Activated T-cell treated with anti-CD3 and anti-CD28 coated beads, Interleukin-2, amount 50 U/mL, for 1 hour (primary cell): ENCODE data around the gene PPP2R5C.
"Not testable (repeated sequence)": the region's sequence is repeated elsewhere in the genome, so short reads cannot be mapped to it uniquely, and the experiment has no call there.

ENCODE experiments used
- DNase-seq: peaks from one replicate; pipeline ENCODE4 v3.0.0-alpha.2; 2020

The PPP2R5C gene

GRCh38 chr14:101761032-101761880 lies at the start of gene PPP2R5C:
TSS of gene PPP2R5C (plus strand) at chr14:101761709. CDS start at chr14:101761894, 185 bp downstream.
- DNase-seq: peak; percentile 85

GRCh38 chr14:101711857-101712233 lies 49.7 kb upstream of the PPP2R5C start:
- DNase-seq: not testable (repeated sequence)

GRCh38 chr14:101712341-101712740 lies 49.2 kb upstream of the PPP2R5C start:
- DNase-seq: not testable (repeated sequence)

- not testable (repeated sequence) for DNase-seq
These were observed 48.4 kb upstream of the PPP2R5C start for GRCh38 chr14:101713091-101713490.

- peak; percentile 33 for DNase-seq
These were observed 47.7 kb upstream of the PPP2R5C start for GRCh38 chr14:101713621-101714349.

GRCh38 chr14:101714394-101714793 lies 47.1 kb upstream of the PPP2R5C start:
- no peak for DNase-seq

GRCh38 chr14:101715210-101716076 lies 46.1 kb upstream of the PPP2R5C start:
- no peak for DNase-seq

- DNase-seq: no peak
These were observed 45.2 kb upstream of the PPP2R5C start for GRCh38 chr14:101716077-101716950.

- DNase-seq: no peak
These were observed 44.4 kb upstream of the PPP2R5C start for GRCh38 chr14:101716956-101717662.

GRCh38 chr14:101717663-101718490 lies 43.6 kb upstream of the PPP2R5C start:
- no peak for DNase-seq

- DNase-seq: no peak
These were observed 42.4 kb upstream of the PPP2R5C start for GRCh38 chr14:101719045-101719645.

- DNase-seq: no peak
These were observed 41.8 kb upstream of the PPP2R5C start for GRCh38 chr14:101719708-101720107.

GRCh38 chr14:101721111-101721510 lies 40.4 kb upstream of the PPP2R5C start:
- no peak for DNase-seq

GRCh38 chr14:101721951-101722661 lies 39.4 kb upstream of the PPP2R5C start:
- peak; percentile 74 for DNase-seq

- no peak for DNase-seq
These were observed 38.4 kb upstream of the PPP2R5C start for GRCh38 chr14:101723061-101723595.

GRCh38 chr14:101725652-101726051 lies 35.9 kb upstream of the PPP2R5C start:
- not testable (repeated sequence) for DNase-seq

GRCh38 chr14:101726295-101726953 lies 35.1 kb upstream of the PPP2R5C start:
- DNase-seq: no peak

GRCh38 chr14:101726954-101727302 lies 34.6 kb upstream of the PPP2R5C start:
- no peak for DNase-seq
